Brain microvascular endothelial cell (primary cell): ENCODE measurements around the gene PLD5.
"Not testable (repeated sequence)": the region's sequence is repeated elsewhere in the genome, so short reads cannot be mapped to it uniquely, and the experiment has no call there.

Experiments used
- DNase-seq: peaks from one replicate; pipeline ENCODE4 v3.0.0-alpha.2; 2020
- H3K27ac ChIP-seq: fragments of 250-450 bp; sonication (Bioruptor Pico); 2 replicates; pipeline ENCODE4 v1.5.1; 2020; ENCODE audit warnings: mild to moderate bottlenecking, moderate library complexity
- H3K27me3 ChIP-seq: fragments of 250-450 bp; sonication (Bioruptor Pico); replicated peaks from 2 replicates; pipeline ENCODE4 v1.5.1; 2020; ENCODE audit warnings: mild to moderate bottlenecking
- H3K36me3 ChIP-seq: fragments of 250-450 bp; sonication (Bioruptor Pico); replicated peaks from 2 replicates; pipeline ENCODE4 v1.5.1; 2020; ENCODE audit warnings: mild to moderate bottlenecking
- H3K4me3 ChIP-seq: 2 replicates; pipeline ENCODE4 v1.5.1; 2011; ENCODE audit warnings: low read depth, mild to moderate bottlenecking, control low read depth, low read length, moderate library complexity
- in situ Hi-C: cut with HindIII; loops from 2 replicates; pipeline ENCODE4 v1.10.0; 2017; ENCODE audit warnings: low sequenced_read_pairs, low pct_ligation_motif_present
- TF ChIP-seq, protein P1 (sequence below): IDR thresholded peaks from 2 replicates; pipeline ENCODE4 v1.5.1; 2011; ENCODE audit warnings: low read depth, mild to moderate bottlenecking, moderate library complexity, low read length, control low read depth, inconsistent platforms; ENCODE audit errors: missing control alignments

Gene PLD5

DNA sequence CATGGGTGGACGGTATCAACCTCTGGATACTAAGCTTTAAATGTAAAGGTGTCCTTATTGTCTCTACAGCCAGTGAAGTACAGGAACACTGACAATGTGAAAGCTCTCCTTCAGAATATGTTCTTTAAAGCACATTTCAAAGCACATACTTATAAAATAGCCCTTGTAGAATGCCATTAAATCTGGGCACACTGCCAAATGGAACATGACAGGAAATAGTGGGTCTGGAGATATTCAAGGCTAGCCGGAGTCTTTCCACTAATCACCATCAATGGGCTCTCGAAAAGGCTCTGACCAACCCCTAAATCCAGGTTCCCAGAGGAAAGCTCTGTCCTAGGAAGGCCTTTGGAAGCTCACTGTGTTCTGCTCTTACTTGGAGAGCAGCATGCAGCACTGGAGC lies 46.6 kb downstream of the PLD5 start:
- Histone ChIP-seq H3K36me3 (no peaks in the 10 kb centered on the region), H3K27ac (no peak overlapping the region), H3K4me3 (no peak overlapping the region), H3K27me3 (no peaks in the 10 kb centered on the region)
- TF ChIP-seq, protein P1, sequence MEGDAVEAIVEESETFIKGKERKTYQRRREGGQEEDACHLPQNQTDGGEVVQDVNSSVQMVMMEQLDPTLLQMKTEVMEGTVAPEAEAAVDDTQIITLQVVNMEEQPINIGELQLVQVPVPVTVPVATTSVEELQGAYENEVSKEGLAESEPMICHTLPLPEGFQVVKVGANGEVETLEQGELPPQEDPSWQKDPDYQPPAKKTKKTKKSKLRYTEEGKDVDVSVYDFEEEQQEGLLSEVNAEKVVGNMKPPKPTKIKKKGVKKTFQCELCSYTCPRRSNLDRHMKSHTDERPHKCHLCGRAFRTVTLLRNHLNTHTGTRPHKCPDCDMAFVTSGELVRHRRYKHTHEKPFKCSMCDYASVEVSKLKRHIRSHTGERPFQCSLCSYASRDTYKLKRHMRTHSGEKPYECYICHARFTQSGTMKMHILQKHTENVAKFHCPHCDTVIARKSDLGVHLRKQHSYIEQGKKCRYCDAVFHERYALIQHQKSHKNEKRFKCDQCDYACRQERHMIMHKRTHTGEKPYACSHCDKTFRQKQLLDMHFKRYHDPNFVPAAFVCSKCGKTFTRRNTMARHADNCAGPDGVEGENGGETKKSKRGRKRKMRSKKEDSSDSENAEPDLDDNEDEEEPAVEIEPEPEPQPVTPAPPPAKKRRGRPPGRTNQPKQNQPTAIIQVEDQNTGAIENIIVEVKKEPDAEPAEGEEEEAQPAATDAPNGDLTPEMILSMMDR, result no peak
- in situ Hi-C loops, result no loop called here
- no peak for DNase-seq

DNA sequence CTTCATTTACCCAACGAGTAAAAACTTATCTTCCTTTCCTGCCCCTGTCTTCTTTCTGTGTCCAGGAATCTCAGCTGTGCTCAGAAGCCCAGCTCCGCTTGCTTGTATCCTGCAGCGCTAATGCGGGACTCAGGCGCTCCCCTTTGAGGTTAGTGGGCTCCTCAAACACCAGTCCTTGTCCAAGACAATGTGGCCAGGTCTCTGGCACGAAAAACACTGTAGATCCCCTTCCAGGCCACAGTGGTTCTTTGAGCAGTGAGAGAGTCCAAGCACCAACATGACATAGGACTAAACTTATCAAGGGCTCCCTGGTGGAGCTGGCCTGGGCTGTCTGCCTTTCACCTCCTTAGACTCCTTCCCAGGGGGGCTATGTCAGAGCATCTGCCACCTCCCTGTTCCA lies 53.7 kb downstream of the PLD5 start:
- no peaks in the 10 kb centered on the region for H3K36me3 ChIP-seq
- TF ChIP-seq, protein P1, result no peak
- no peaks in the 10 kb centered on the region for H3K27me3 ChIP-seq
- no peak overlapping the region for H3K4me3 ChIP-seq
- in situ Hi-C loops, result no loop called here
- no peak for DNase-seq
- H3K27ac ChIP-seq, result no peak overlapping the region

- Histone ChIP-seq H3K36me3 (no peaks in the 10 kb centered on the region), H3K27ac (no peak overlapping the region), H3K4me3 (no peak overlapping the region), H3K27me3 (no peaks in the 10 kb centered on the region)
- in situ Hi-C loops, result no loop called here
- no peak for DNase-seq
- TF ChIP-seq, protein P1, result no peak
These were observed 55.7 kb downstream of the PLD5 start for GRCh38 chr1:242468784-242469183.

DNA sequence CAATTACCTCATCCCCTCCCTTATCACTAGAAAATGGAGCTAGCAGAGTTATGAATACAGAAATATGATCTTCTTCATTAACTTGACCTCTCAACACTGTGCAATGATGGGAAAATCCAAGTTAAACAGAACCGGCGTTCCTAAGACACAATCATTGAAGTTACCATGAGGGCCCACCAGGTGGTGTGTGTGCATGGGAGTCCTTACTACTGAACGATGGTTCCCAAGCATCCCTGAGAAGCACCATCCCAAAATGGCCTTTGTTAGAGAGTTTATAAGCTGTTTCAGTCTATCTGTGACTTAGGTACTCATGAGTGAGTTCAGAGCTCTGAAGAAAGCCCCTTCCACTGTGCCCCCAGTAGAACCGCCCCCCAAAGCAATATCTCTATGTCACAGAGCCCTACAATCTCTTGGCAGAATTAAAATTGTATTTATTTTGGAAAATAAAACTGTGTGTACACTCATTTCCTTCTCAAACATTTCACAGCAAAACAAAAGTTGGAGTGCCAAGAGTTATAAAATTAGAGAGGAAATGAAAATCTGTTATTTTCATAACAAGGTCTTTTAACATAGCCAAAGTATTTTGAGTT lies 56.8 kb downstream of the PLD5 start:
- Histone ChIP-seq H3K36me3 (no peaks in the 10 kb centered on the region), H3K4me3 (no peak overlapping the region), H3K27ac (no peak overlapping the region), H3K27me3 (no peaks in the 10 kb centered on the region)
- in situ Hi-C loops, result no loop called here
- peak; percentile 48 for DNase-seq
- TF ChIP-seq, protein P1, result peak; percentile 68

DNA sequence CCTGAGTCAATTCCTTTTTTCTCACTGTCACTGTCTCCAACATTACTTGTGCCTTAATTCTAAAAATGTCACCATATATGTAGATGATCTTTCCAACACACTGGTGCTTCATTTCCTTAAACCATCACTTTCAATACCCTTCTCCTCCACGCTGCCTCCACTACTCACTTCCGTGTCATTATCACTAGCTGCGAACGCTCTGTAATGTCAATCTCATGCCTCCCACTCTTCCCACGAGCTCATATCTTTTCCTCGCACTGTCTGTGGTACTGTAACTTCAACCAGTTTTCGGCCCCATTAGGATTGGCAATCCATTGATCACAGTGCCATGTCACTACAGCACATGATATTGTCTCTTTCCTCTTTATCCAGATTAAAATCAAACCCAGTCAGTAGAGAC lies 61.6 kb downstream of the PLD5 start:
- Histone ChIP-seq H3K36me3 (no peaks in the 10 kb centered on the region), H3K27me3 (no peaks in the 10 kb centered on the region), H3K27ac (no peak overlapping the region), H3K4me3 (no peak overlapping the region)
- no peak for DNase-seq
- TF ChIP-seq, protein P1, result no peak
- in situ Hi-C loops, result no loop called here

DNA sequence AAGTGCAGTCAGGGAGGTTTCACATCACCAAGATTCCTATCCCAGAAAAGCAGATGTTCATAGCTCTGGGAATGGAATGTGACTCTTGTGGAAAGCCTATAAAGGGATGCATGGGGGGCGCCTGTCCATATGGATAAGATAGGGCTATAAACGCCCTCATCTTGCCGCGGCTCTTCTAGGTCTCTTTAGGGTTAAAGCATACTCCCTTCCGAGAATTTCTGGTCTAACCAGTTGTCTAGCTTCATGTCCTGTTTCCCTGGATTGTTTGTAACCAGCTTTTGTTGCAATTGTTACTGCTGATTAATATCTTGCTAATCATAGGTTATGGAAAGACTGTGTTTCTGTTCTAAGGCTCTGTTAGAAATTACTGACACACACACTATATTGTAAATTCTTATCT lies 64.8 kb downstream of the PLD5 start:
- H3K27ac ChIP-seq, result not testable (repeated sequence)

More for the DNA sequence above, 64.8 kb downstream of the PLD5 start:
- DNase-seq, H3K36me3 ChIP-seq, H3K27me3 ChIP-seq, H3K4me3 ChIP-seq, in situ Hi-C loops: not testable (repeated sequence)
